ENCODE measurements around the gene VAT1. TPM values are rescaled to one million over a fixed set of nuclear protein-coding genes. Genes with fewer than 3 reads are reported as not detected.
A peak's percentile ranks its signal among the peaks of the same experiment; 100 is the strongest.
"Not testable (repeated sequence)": the region's sequence is repeated elsewhere in the genome, so short reads cannot be mapped to it uniquely, and the experiment has no call there.

The VAT1 gene
- total and polyA plus RNA-seq, 2 donors (not counting 1 experiment from before 2014, with no cell fraction given) = 234 to 297 TPM

GRCh38 chr17:42997984-42998938, 23.9 kb downstream of the VAT1 start, which contains the start of gene RPL27:
RPL27 (plus strand) TSS chr17:42998419; CDS start chr17:42998751, 332 bp downstream.
- Histone ChIP-seq H2AFZ (ENCODE audit: low read length) (peak within 1 kb of the TSS; percentile 90), H4K20me1 (ENCODE audit: control insufficient read depth, extremely low read depth, insufficient read depth, low read length) (peaks cover 2% of the 10 kb centered on the region), H3K9ac (ENCODE audit: insufficient read depth, low read length) (peak within 1 kb of the TSS; percentile 85), H3K4me3 (replicated peaks in 1 of 4; ENCODE audit: control extremely low read depth in 1 of 4, insufficient read depth in 1 of 4, low read depth in 3 of 4, low read length in 4 of 4) (peak within 1 kb of the TSS; percentile 77 to 99 (median 86)), H3K36me3 (ENCODE audit: control insufficient read depth, insufficient read depth, low read length) (peaks cover 16% of the 10 kb centered on the region), H3K4me1 (ENCODE audit: control insufficient read depth, extremely low read depth, insufficient read depth, low read length) (peaks cover 11% of the 10 kb centered on the region), H3K79me2 (ENCODE audit: control insufficient read depth, insufficient read depth, low read length) (peaks cover 28% of the 10 kb centered on the region), H3K4me2 (ENCODE audit: extremely low read depth, insufficient read depth, low read length) (peak within 1 kb of the TSS; percentile 99), H3K9me3 (ENCODE audit: control insufficient read depth, insufficient read depth, low read depth, low read length) (no peaks in the 10 kb centered on the region), H3K27me3 (ENCODE audit: control insufficient read depth, insufficient read depth, low read length) (no peaks in the 10 kb centered on the region), H3K27ac (ENCODE audit: insufficient read depth, low read length) (peak within 1 kb of the TSS; percentile 95)
- peak; percentile 100 for DNase-seq (ENCODE audit: low read depth in 2 of 2)
- peak; percentile 84 to 89 for TF ChIP-seq CTCF (conservative IDR thresholded peaks at IDR 0.05 in 1 of 2, IDR thresholded peaks at IDR 0.05 in 1 of 2; ENCODE audit: low read depth in 1 of 2, low read length in 2 of 2)
- no peak for TF ChIP-seq EZH2 (IDR thresholded peaks at IDR 0.05; ENCODE audit: low read length, missing control alignments)

- peak overlapping the region; percentile 17 for H3K27ac ChIP-seq (ENCODE audit: insufficient read depth, low read length)
- peak overlapping the region; percentile 90 for H2AFZ ChIP-seq (ENCODE audit: low read length)
- peak overlapping the region; percentile 6 to 46 (median 28) for H3K4me3 ChIP-seq (replicated peaks in 1 of 4; ENCODE audit: control extremely low read depth in 1 of 4, insufficient read depth in 1 of 4, low read depth in 3 of 4, low read length in 4 of 4)
- H3K36me3 ChIP-seq (ENCODE audit: control insufficient read depth, insufficient read depth, low read length) = peaks cover 11% of the 10 kb centered on the region
- DNase-seq (ENCODE audit: low read depth in 2 of 2) = no peak
- peak overlapping the region; percentile 91 for H3K4me2 ChIP-seq (ENCODE audit: extremely low read depth, insufficient read depth, low read length)
- no peaks in the 10 kb centered on the region for H3K9me3 ChIP-seq (ENCODE audit: control insufficient read depth, insufficient read depth, low read depth, low read length)
- H3K9ac ChIP-seq (ENCODE audit: insufficient read depth, low read length) = no peak overlapping the region
- peaks cover 2% of the 10 kb centered on the region for H4K20me1 ChIP-seq (ENCODE audit: control insufficient read depth, extremely low read depth, insufficient read depth, low read length)
- no peak for TF ChIP-seq CTCF (conservative IDR thresholded peaks at IDR 0.05 in 1 of 2, IDR thresholded peaks at IDR 0.05 in 1 of 2; ENCODE audit: low read depth in 1 of 2, low read length in 2 of 2)
- no peak for TF ChIP-seq EZH2 (IDR thresholded peaks at IDR 0.05; ENCODE audit: low read length, missing control alignments)
- H3K27me3 ChIP-seq (ENCODE audit: control insufficient read depth, insufficient read depth, low read length) = no peaks in the 10 kb centered on the region
- peaks cover 26% of the 10 kb centered on the region for H3K79me2 ChIP-seq (ENCODE audit: control insufficient read depth, insufficient read depth, low read length)
- H3K4me1 ChIP-seq (ENCODE audit: control insufficient read depth, extremely low read depth, insufficient read depth, low read length) = peaks cover 11% of the 10 kb centered on the region
These were observed 24.7 kb downstream of the VAT1 start for GRCh38 chr17:42997390-42997983.

- H3K9me3 ChIP-seq (ENCODE audit: control insufficient read depth, insufficient read depth, low read depth, low read length); H3K4me2 ChIP-seq (ENCODE audit: extremely low read depth, insufficient read depth, low read length); H3K4me3 ChIP-seq (replicated peaks in 1 of 4; ENCODE audit: control extremely low read depth in 1 of 4, insufficient read depth in 1 of 4, low read depth in 3 of 4, low read length in 4 of 4); DNase-seq (ENCODE audit: low read depth in 2 of 2); H2AFZ ChIP-seq (ENCODE audit: low read length); H3K27me3 ChIP-seq (ENCODE audit: control insufficient read depth, insufficient read depth, low read length); H3K27ac ChIP-seq (ENCODE audit: insufficient read depth, low read length); H4K20me1 ChIP-seq (ENCODE audit: control insufficient read depth, extremely low read depth, insufficient read depth, low read length); H3K9ac ChIP-seq (ENCODE audit: insufficient read depth, low read length); H3K36me3 ChIP-seq (ENCODE audit: control insufficient read depth, insufficient read depth, low read length); H3K79me2 ChIP-seq (ENCODE audit: control insufficient read depth, insufficient read depth, low read length): not testable (repeated sequence)
- peaks cover 12% of the 10 kb centered on the region for H3K4me1 ChIP-seq (ENCODE audit: control insufficient read depth, extremely low read depth, insufficient read depth, low read length)
These were observed 28.3 kb downstream of the VAT1 start for GRCh38 chr17:42993913-42994312.
